ENCODE measurements around the gene CHTOP.

DNA sequence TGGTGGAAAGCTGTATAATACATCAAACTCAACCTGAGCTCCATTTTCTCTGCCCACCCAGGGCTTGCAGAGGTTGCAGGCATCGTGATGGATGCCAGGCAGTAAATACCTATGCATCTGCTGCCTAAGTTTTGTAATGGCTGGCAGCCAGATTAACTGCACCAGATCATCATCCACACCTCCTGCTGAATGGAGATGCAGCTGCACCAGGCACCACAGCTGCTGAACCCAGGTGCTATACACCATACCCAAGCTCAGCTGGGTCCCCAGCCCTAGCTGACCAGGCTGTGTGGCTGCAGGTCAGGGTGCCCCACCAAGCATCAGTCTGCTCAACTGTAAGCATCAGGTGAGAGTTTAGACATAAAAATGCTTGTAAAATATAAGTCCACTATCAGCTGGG lies 17.9 kb downstream of the CHTOP start:
- TF ChIP-seq, protein P1, sequence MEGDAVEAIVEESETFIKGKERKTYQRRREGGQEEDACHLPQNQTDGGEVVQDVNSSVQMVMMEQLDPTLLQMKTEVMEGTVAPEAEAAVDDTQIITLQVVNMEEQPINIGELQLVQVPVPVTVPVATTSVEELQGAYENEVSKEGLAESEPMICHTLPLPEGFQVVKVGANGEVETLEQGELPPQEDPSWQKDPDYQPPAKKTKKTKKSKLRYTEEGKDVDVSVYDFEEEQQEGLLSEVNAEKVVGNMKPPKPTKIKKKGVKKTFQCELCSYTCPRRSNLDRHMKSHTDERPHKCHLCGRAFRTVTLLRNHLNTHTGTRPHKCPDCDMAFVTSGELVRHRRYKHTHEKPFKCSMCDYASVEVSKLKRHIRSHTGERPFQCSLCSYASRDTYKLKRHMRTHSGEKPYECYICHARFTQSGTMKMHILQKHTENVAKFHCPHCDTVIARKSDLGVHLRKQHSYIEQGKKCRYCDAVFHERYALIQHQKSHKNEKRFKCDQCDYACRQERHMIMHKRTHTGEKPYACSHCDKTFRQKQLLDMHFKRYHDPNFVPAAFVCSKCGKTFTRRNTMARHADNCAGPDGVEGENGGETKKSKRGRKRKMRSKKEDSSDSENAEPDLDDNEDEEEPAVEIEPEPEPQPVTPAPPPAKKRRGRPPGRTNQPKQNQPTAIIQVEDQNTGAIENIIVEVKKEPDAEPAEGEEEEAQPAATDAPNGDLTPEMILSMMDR (conservative IDR thresholded peaks at IDR 0.05; ENCODE audit: low read length), result no peak
- no peak for TF ChIP-seq EZH2phosphoT487 (IDR thresholded peaks at IDR 0.05; ENCODE audit: borderline replicate concordance, low read depth, low read length)

Data from OCI-LY7 (cell line).